ENCODE results near the gene CTSE.
"Not testable (repeated sequence)": the region's sequence is repeated elsewhere in the genome, so short reads cannot be mapped to it uniquely, and the experiment has no call there.

Gene CTSE

GRCh38 chr1:206062464-206062863 lies 38.8 kb upstream of the CTSE start:
- H3K4me3 ChIP-seq (ENCODE audit: insufficient read length, low read depth) = no peak overlapping the region
- no peak overlapping the region for H3K9ac ChIP-seq (ENCODE audit: insufficient read length, low read depth)
- peaks cover 12% of the 10 kb centered on the region for H3K4me1 ChIP-seq (ENCODE audit: insufficient read depth, insufficient read length)
- no peak for DNase-seq (ENCODE audit: low read depth, low spot score)
- H3K9me3 ChIP-seq (ENCODE audit: insufficient read depth, low read length) = peaks cover 18% of the 10 kb centered on the region; the same call in 1 of the 2 replicates
- no peaks in the 10 kb centered on the region for H3K27me3 ChIP-seq (ENCODE audit: insufficient read depth, insufficient read length)
- TF ChIP-seq SUZ12 (IDR thresholded peaks at IDR 0.05; ENCODE audit: extremely low read depth, insufficient read depth, insufficient read length) (no peak), ZNF274 (IDR thresholded peaks at IDR 0.05; ENCODE audit: low read depth, low read length) (no peak), YY1 (IDR thresholded peaks at IDR 0.05; ENCODE audit: insufficient read depth, insufficient read length) (no peak)
- no peaks in the 10 kb centered on the region for H3K36me3 ChIP-seq (ENCODE audit: insufficient read depth, insufficient read length, low read length)

- H3K36me3 ChIP-seq (ENCODE audit: insufficient read depth, insufficient read length, low read length) = no peaks in the 10 kb centered on the region
- no peaks in the 10 kb centered on the region for H3K27me3 ChIP-seq (ENCODE audit: insufficient read depth, insufficient read length)
- no peak overlapping the region for H3K4me3 ChIP-seq (ENCODE audit: insufficient read length, low read depth)
These were observed 37.1 kb upstream of the CTSE start for GRCh38 chr1:206060844-206061243.

GRCh38 chr1:206059355-206059915 lies 35.7 kb upstream of the CTSE start:
- H3K36me3 ChIP-seq (ENCODE audit: insufficient read depth, insufficient read length, low read length) = no peaks in the 10 kb centered on the region
- no peak overlapping the region for H3K9ac ChIP-seq (ENCODE audit: insufficient read length, low read depth)
- H3K4me1 ChIP-seq (ENCODE audit: insufficient read depth, insufficient read length) = peaks cover 10% of the 10 kb centered on the region

More at GRCh38 chr1:206060844-206061243, 37.1 kb upstream of the CTSE start:
- Histone ChIP-seq H3K4me1 (ENCODE audit: insufficient read depth, insufficient read length) (peaks cover 10% of the 10 kb centered on the region), H3K9me3 (ENCODE audit: insufficient read depth, low read length) (peaks cover 18% of the 10 kb centered on the region; the same call in 1 of the 2 replicates), H3K9ac (ENCODE audit: insufficient read length, low read depth) (no peak overlapping the region)
- TF ChIP-seq ZNF274 (IDR thresholded peaks at IDR 0.05; ENCODE audit: low read depth, low read length) (no peak), SUZ12 (IDR thresholded peaks at IDR 0.05; ENCODE audit: extremely low read depth, insufficient read depth, insufficient read length) (no peak), YY1 (IDR thresholded peaks at IDR 0.05; ENCODE audit: insufficient read depth, insufficient read length) (no peak)
- DNase-seq (ENCODE audit: low read depth, low spot score) = no peak

GRCh38 chr1:206058927-206059292 lies 35.2 kb upstream of the CTSE start:
- peaks cover 10% of the 10 kb centered on the region for H3K4me1 ChIP-seq (ENCODE audit: insufficient read depth, insufficient read length)
- no peaks in the 10 kb centered on the region for H3K27me3 ChIP-seq (ENCODE audit: insufficient read depth, insufficient read length)
- H3K4me3 ChIP-seq (ENCODE audit: insufficient read length, low read depth) = no peak overlapping the region
- no peak for DNase-seq (ENCODE audit: low read depth, low spot score)
- no peak overlapping the region for H3K9ac ChIP-seq (ENCODE audit: insufficient read length, low read depth)
- peaks cover 18% of the 10 kb centered on the region; the same call in 1 of the 2 replicates for H3K9me3 ChIP-seq (ENCODE audit: insufficient read depth, low read length)
- TF ChIP-seq ZNF274 (IDR thresholded peaks at IDR 0.05; ENCODE audit: low read depth, low read length) (no peak), YY1 (IDR thresholded peaks at IDR 0.05; ENCODE audit: insufficient read depth, insufficient read length) (no peak), SUZ12 (IDR thresholded peaks at IDR 0.05; ENCODE audit: extremely low read depth, insufficient read depth, insufficient read length) (no peak)
- no peaks in the 10 kb centered on the region for H3K36me3 ChIP-seq (ENCODE audit: insufficient read depth, insufficient read length, low read length)

More at GRCh38 chr1:206059355-206059915, 35.7 kb upstream of the CTSE start:
- Histone ChIP-seq H3K9me3 (ENCODE audit: insufficient read depth, low read length) (peaks cover 18% of the 10 kb centered on the region; the same call in 1 of the 2 replicates), H3K27me3 (ENCODE audit: insufficient read depth, insufficient read length) (no peaks in the 10 kb centered on the region), H3K4me3 (ENCODE audit: insufficient read length, low read depth) (no peak overlapping the region)
- TF ChIP-seq ZNF274 (IDR thresholded peaks at IDR 0.05; ENCODE audit: low read depth, low read length) = no peak
- TF ChIP-seq YY1 (IDR thresholded peaks at IDR 0.05; ENCODE audit: insufficient read depth, insufficient read length) = no peak
- TF ChIP-seq SUZ12 (IDR thresholded peaks at IDR 0.05; ENCODE audit: extremely low read depth, insufficient read depth, insufficient read length) = no peak
- DNase-seq (ENCODE audit: low read depth, low spot score) = peak; percentile 46

- DNase-seq (ENCODE audit: low read depth, low spot score); H3K27me3 ChIP-seq (ENCODE audit: insufficient read depth, insufficient read length); H3K9ac ChIP-seq (ENCODE audit: insufficient read length, low read depth); H3K36me3 ChIP-seq (ENCODE audit: insufficient read depth, insufficient read length, low read length); H3K4me3 ChIP-seq (ENCODE audit: insufficient read length, low read depth); H3K4me1 ChIP-seq (ENCODE audit: insufficient read depth, insufficient read length): not testable (repeated sequence)
- peaks cover 18% of the 10 kb centered on the region; the same call in 1 of the 2 replicates for H3K9me3 ChIP-seq (ENCODE audit: insufficient read depth, low read length)
These were observed 34.7 kb upstream of the CTSE start for GRCh38 chr1:206058289-206058926.

- not testable (repeated sequence) for H3K4me1 ChIP-seq (ENCODE audit: insufficient read depth, insufficient read length); H3K4me3 ChIP-seq (ENCODE audit: insufficient read length, low read depth); H3K36me3 ChIP-seq (ENCODE audit: insufficient read depth, insufficient read length, low read length)
These were observed 32.1 kb upstream of the CTSE start for GRCh38 chr1:206055639-206056323.

GRCh38 chr1:206055069-206055625 lies 31.5 kb upstream of the CTSE start:
- not testable (repeated sequence) for DNase-seq (ENCODE audit: low read depth, low spot score); H3K4me3 ChIP-seq (ENCODE audit: insufficient read length, low read depth); H3K9ac ChIP-seq (ENCODE audit: insufficient read length, low read depth); H3K27me3 ChIP-seq (ENCODE audit: insufficient read depth, insufficient read length); H3K4me1 ChIP-seq (ENCODE audit: insufficient read depth, insufficient read length); H3K36me3 ChIP-seq (ENCODE audit: insufficient read depth, insufficient read length, low read length)
- H3K9me3 ChIP-seq (ENCODE audit: insufficient read depth, low read length) = peaks cover 12% of the 10 kb centered on the region; the same call in 1 of the 2 replicates

More at GRCh38 chr1:206055639-206056323, 32.1 kb upstream of the CTSE start:
- H3K9me3 ChIP-seq (ENCODE audit: insufficient read depth, low read length); H3K9ac ChIP-seq (ENCODE audit: insufficient read length, low read depth); H3K27me3 ChIP-seq (ENCODE audit: insufficient read depth, insufficient read length); DNase-seq (ENCODE audit: low read depth, low spot score): not testable (repeated sequence)

GRCh38 chr1:206053616-206054015 lies 29.9 kb upstream of the CTSE start:
- not testable (repeated sequence) for H3K36me3 ChIP-seq (ENCODE audit: insufficient read depth, insufficient read length, low read length); H3K4me1 ChIP-seq (ENCODE audit: insufficient read depth, insufficient read length); H3K4me3 ChIP-seq (ENCODE audit: insufficient read length, low read depth); H3K27me3 ChIP-seq (ENCODE audit: insufficient read depth, insufficient read length); DNase-seq (ENCODE audit: low read depth, low spot score); H3K9ac ChIP-seq (ENCODE audit: insufficient read length, low read depth)
- peaks cover 12% of the 10 kb centered on the region; the same call in 1 of the 2 replicates for H3K9me3 ChIP-seq (ENCODE audit: insufficient read depth, low read length)

GRCh38 chr1:206052919-206053610 lies 29.4 kb upstream of the CTSE start, which contains the start of gene RHEX:
Gene RHEX (plus strand): TSS chr1:206053173. CDS start chr1:206097829, 44,656 bp downstream.
- H3K4me3 ChIP-seq (ENCODE audit: insufficient read length, low read depth); H3K36me3 ChIP-seq (ENCODE audit: insufficient read depth, insufficient read length, low read length); H3K4me1 ChIP-seq (ENCODE audit: insufficient read depth, insufficient read length); H3K9ac ChIP-seq (ENCODE audit: insufficient read length, low read depth); H3K27me3 ChIP-seq (ENCODE audit: insufficient read depth, insufficient read length); DNase-seq (ENCODE audit: low read depth, low spot score): not testable (repeated sequence)
- peaks cover 12% of the 10 kb centered on the region; the same call in 1 of the 2 replicates for H3K9me3 ChIP-seq (ENCODE audit: insufficient read depth, low read length)

Measured in NT2/D1 (cell line).